Measurements from ENCODE around the gene MLLT1.

The MLLT1 gene

DNA sequence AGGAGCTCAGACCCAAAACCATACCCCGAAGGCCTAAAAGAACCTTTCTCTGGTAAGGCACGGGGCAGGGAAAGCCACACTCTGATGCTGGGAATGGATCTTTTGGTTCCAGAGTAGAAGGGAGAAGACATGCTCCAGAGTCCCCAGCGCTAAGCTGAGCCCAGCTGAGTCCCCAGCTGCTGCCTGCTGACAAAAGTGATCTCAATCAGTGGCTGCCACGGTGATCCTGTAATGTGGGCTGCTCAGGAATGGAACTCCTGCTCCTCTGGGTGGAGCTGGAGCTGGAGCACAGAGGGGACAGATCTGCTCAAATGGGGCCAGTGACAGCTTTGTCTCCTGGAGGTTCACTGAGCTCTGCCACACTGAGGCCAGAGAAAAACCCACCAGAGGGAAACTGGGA lies 70.5 kb downstream of the MLLT1 start:
- TF ChIP-seq POLR2A (IDR thresholded peaks at IDR 0.05; ENCODE audit: low read depth, low read length): no peak
- no peak for TF ChIP-seq TAF1 (IDR thresholded peaks at IDR 0.05; ENCODE audit: low read depth, low read length)
- TF ChIP-seq SPI1 (IDR thresholded peaks at IDR 0.05; ENCODE audit: low read depth, low read length): no peak
- no peak for TF ChIP-seq PAX5 (IDR thresholded peaks at IDR 0.05; ENCODE audit: insufficient read depth, low read length, severe bottlenecking)
- no peak for TF ChIP-seq POLR2AphosphoS5 (IDR thresholded peaks at IDR 0.05; ENCODE audit: low read depth, low read length)
- FAIRE-seq (no peak), DNase-seq (ENCODE audit: insufficient read length, low spot score) (no peak)

- FAIRE-seq (no peak), DNase-seq (ENCODE audit: insufficient read length, low spot score) (no peak)
- no peak for TF ChIP-seq SPI1 (IDR thresholded peaks at IDR 0.05; ENCODE audit: low read depth, low read length)
- TF ChIP-seq POU2F2 (IDR thresholded peaks at IDR 0.05; ENCODE audit: low read depth, low read length): no peak
- no peak for TF ChIP-seq TAF1 (IDR thresholded peaks at IDR 0.05; ENCODE audit: low read depth, low read length)
- TF ChIP-seq POLR2AphosphoS5 (IDR thresholded peaks at IDR 0.05; ENCODE audit: low read depth, low read length): no peak
- no peak for TF ChIP-seq POLR2A (IDR thresholded peaks at IDR 0.05; ENCODE audit: low read depth, low read length)
- no peak for TF ChIP-seq PAX5 (IDR thresholded peaks at IDR 0.05; ENCODE audit: insufficient read depth, low read length, severe bottlenecking)
Observed at GRCh38 chr19:6204866-6205723, 74.7 kb downstream of the MLLT1 start.

DNA sequence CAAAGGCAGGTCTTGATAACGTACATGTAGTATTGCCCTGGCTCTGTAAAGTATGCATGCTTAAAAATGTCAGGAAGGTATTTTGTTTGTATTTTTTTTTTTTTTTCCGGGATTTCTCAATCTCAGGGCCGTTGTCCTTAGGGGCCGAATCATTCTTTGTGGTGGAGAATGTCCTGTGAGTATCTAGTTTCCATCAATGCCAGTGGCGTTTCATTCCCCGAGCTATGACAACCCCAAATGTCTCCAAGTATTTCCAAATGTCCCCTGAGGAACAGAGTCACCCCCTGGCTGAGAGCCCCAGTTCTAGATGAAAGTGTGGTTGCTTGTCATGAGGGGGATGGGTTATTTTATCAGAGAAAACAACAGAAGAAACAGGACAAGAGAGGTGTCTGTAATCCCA lies 75.6 kb downstream of the MLLT1 start:
- FAIRE-seq: no peak
- TF ChIP-seq TAF1 (IDR thresholded peaks at IDR 0.05; ENCODE audit: low read depth, low read length): no peak
- no peak for DNase-seq (ENCODE audit: insufficient read length, low spot score)

- peak; percentile 72 for TF ChIP-seq POLR2A (IDR thresholded peaks at IDR 0.05; ENCODE audit: low read depth, low read length)
- peak; percentile 75 for TF ChIP-seq POLR2AphosphoS5 (IDR thresholded peaks at IDR 0.05; ENCODE audit: low read depth, low read length)
- 0 out of 2 replicates have a peak, but pooled peaks have one; percentile 25 for TF ChIP-seq SPI1 (IDR thresholded peaks at IDR 0.05; ENCODE audit: low read depth, low read length)
- TF ChIP-seq TAF1 (IDR thresholded peaks at IDR 0.05; ENCODE audit: low read depth, low read length): 0 out of 2 replicates have a peak, but pooled peaks have one; percentile 45
- TF ChIP-seq POU2F2 (IDR thresholded peaks at IDR 0.05; ENCODE audit: low read depth, low read length): no peak
- peak; percentile 100 for FAIRE-seq
- peak; percentile 95 for DNase-seq (ENCODE audit: insufficient read length, low spot score)
Observed at GRCh38 chr19:6199240-6199994, 80.4 kb downstream of the MLLT1 start.

GRCh38 chr19:6198896-6199239 lies 80.9 kb downstream of the MLLT1 start:
- FAIRE-seq (no peak), DNase-seq (ENCODE audit: insufficient read length, low spot score) (no peak)
- TF ChIP-seq POLR2AphosphoS5 (IDR thresholded peaks at IDR 0.05; ENCODE audit: low read depth, low read length) (no peak), POLR2A (IDR thresholded peaks at IDR 0.05; ENCODE audit: low read depth, low read length) (no peak), SPI1 (IDR thresholded peaks at IDR 0.05; ENCODE audit: low read depth, low read length) (no peak), TAF1 (IDR thresholded peaks at IDR 0.05; ENCODE audit: low read depth, low read length) (no peak)

GRCh38 chr19:6196361-6196760 lies 83.4 kb downstream of the MLLT1 start:
- TF ChIP-seq POU2F2 (IDR thresholded peaks at IDR 0.05; ENCODE audit: low read depth, low read length) (no peak), PAX5 (IDR thresholded peaks at IDR 0.05; ENCODE audit: insufficient read depth, low read length, severe bottlenecking) (no peak), POLR2A (IDR thresholded peaks at IDR 0.05; ENCODE audit: low read depth, low read length) (no peak), TAF1 (IDR thresholded peaks at IDR 0.05; ENCODE audit: low read depth, low read length) (no peak), SPI1 (IDR thresholded peaks at IDR 0.05; ENCODE audit: low read depth, low read length) (no peak), POLR2AphosphoS5 (IDR thresholded peaks at IDR 0.05; ENCODE audit: low read depth, low read length) (no peak)
- DNase-seq (ENCODE audit: insufficient read length, low spot score) (no peak), FAIRE-seq (no peak)

DNA sequence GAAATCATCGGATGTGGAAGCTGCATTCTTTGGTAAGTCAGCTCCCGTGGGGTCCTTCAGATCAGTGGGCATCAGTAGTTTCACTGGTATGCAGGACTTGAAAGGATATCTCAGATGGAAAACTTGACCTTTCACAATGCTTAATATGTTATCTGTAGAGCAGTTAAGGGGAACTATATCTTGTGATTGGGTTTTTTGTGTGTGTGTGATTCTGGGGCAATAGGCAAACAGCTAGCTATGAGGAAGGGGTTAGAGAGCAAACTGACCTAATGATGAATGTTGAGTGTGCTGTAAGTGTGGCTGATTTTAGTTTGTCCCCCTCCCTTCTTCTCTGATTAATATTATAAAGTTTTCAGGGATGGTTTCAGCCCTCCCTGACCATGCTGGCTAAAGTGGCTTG lies 91.0 kb downstream of the MLLT1 start:
- FAIRE-seq (no peak), DNase-seq (ENCODE audit: insufficient read length, low spot score) (no peak)
- TF ChIP-seq PAX5 (IDR thresholded peaks at IDR 0.05; ENCODE audit: insufficient read depth, low read length, severe bottlenecking): no peak
- TF ChIP-seq POLR2AphosphoS5 (IDR thresholded peaks at IDR 0.05; ENCODE audit: low read depth, low read length): no peak
- TF ChIP-seq POU2F2 (IDR thresholded peaks at IDR 0.05; ENCODE audit: low read depth, low read length): no peak
- TF ChIP-seq POLR2A (IDR thresholded peaks at IDR 0.05; ENCODE audit: low read depth, low read length): no peak
- no peak for TF ChIP-seq TAF1 (IDR thresholded peaks at IDR 0.05; ENCODE audit: low read depth, low read length)
- no peak for TF ChIP-seq SPI1 (IDR thresholded peaks at IDR 0.05; ENCODE audit: low read depth, low read length)

- TF ChIP-seq SPI1 (IDR thresholded peaks at IDR 0.05; ENCODE audit: low read depth, low read length): no peak
- no peak for TF ChIP-seq PAX5 (IDR thresholded peaks at IDR 0.05; ENCODE audit: insufficient read depth, low read length, severe bottlenecking)
- no peak for TF ChIP-seq POLR2A (IDR thresholded peaks at IDR 0.05; ENCODE audit: low read depth, low read length)
- TF ChIP-seq POLR2AphosphoS5 (IDR thresholded peaks at IDR 0.05; ENCODE audit: low read depth, low read length): no peak
- TF ChIP-seq POU2F2 (IDR thresholded peaks at IDR 0.05; ENCODE audit: low read depth, low read length): no peak
Observed at GRCh38 chr19:6187374-6187773, 92.4 kb downstream of the MLLT1 start.

DNA sequence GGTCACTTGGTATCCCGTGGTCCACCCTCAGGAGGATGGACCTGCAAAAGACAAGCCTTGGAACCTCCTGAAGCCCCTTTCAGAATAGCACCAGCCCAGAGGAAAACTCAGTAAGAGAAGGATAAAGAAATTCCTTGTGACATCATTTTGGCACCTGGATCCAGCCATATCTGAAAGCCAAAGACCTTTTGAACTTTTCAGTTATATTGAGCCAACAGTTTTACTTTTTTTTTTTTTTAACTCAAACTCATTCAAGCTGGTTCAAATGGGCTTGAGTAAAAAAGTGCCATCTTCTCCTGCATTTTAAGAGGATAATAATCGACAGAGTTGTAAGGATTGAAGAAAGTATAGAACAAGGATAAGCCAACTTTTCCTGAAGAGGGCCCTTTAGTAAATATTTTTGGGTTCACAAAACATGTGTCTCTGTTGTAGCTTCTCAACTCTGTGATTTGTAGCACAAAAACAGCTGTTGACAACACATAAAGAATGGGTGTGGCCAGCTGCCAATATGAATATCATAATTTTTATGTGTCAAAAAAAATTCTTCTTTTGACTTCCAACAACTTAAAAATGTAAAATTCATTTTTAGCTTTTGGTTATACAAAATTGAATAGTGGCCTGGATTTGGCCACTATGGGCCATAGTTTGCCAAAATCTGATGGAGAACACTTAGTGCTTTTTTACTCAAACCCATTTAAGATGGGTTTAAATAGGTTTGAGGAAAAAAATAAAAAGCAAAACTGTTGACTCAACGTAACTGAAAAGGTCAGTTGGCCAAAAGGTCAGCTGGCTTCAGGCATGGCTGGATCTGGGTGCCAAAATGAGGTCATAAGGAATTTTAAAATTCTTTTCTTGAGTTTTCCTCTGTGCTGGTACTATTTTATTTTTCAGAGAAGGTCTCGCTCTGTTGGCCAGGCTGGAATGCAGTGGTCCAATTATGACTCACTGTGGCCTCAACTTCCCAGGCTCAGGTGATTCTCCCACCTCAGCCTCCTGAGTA lies 93.6 kb downstream of the MLLT1 start:
- FAIRE-seq (no peak), DNase-seq (ENCODE audit: insufficient read length, low spot score) (no peak)
- TF ChIP-seq SPI1 (IDR thresholded peaks at IDR 0.05; ENCODE audit: low read depth, low read length): no peak
- no peak for TF ChIP-seq TAF1 (IDR thresholded peaks at IDR 0.05; ENCODE audit: low read depth, low read length)
- no peak for TF ChIP-seq PAX5 (IDR thresholded peaks at IDR 0.05; ENCODE audit: insufficient read depth, low read length, severe bottlenecking)
- TF ChIP-seq POLR2A (IDR thresholded peaks at IDR 0.05; ENCODE audit: low read depth, low read length): no peak

More at GRCh38 chr19:6187374-6187773, 92.4 kb downstream of the MLLT1 start:
- FAIRE-seq (no peak), DNase-seq (ENCODE audit: insufficient read length, low spot score) (no peak)

Measured in GM12891 (cell line).